HG03025 (cell line): ENCODE data around the gene CLPSL1.

Source experiments
- ATAC-seq: cut with Tn5 transposase; IDR thresholded peaks from one replicate; pipeline ENCODE4 v1.9.1; 2021; ENCODE audit warnings: mild to moderate bottlenecking, moderate library complexity; ENCODE audit not compliant: unreplicated experiment, low FRiP score

The CLPSL1 gene

DNA sequence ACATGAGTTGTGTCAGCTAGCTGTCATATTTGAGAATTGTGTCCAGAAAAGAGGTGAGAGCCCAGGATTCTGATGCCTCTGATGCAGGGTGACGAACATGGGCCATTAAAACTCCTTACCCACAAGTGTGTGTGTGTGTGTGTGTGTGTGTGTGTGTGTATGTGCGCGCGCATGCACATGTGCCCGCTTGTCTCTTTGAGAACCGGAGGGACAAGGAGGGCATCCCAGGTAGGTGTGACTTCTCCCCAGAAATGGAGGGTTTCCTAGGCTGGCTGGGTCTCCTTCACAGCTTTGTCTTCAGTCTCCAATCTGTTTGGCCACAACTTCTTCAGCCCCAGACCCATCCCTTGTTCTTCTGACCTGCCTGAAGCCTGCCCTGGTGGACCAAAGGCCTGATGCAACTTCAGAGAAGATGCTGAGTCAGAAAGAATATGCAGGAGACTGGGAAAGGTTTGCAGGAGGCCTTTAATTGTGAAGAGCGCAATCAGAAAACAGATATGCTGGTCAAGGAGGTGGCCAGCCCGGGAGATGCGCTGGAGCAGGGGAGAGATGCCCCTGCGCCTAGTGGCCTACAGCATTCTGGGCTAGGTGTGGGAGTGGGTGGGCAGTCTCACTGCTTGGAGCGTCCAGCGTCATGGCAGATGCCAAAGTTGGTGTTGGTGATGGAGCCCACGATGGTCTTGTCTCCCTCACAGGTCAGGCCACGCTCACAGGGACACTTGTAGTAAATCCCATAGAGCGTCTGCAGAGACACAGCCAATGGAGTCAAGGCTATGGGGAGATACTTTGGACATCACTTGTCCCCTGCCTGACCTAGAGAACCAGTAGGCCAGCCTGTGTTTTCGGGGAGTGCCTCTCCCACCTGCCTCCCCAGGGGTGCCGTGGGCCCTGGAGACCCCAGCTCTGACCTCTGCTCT, 14.0 kb downstream of the CLPSL1 start:
- no peak for ATAC-seq

DNA sequence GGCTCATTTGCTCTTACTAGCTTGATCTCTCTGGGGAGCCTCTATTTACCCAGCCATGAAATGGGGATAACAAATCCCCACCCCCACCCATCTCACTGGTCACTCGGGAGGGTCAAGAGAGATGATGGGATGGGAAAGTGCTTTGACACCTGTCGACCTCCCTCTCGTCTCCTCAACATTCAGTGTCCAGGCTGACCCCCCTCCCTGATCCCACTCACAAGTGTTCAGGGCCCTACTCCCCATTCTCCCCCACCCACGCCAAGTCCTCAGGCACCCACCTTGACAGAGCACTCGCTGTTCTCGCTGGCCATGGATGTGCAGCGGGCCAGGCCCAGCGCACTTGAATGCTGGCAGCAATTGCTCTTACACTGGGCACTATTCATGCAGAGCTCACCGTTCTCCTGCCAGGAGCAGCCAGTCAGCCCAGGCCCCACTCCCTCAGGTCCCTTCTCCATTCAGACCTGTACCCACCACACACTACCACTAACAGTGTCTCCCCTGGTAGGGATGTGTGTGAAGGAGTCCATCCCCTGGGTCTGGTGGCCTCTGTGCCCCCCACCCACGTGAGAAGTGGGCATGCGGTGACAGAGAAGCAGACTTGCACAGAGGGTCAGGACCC, 14.7 kb downstream of the CLPSL1 start:
- ATAC-seq, result no peak

DNA sequence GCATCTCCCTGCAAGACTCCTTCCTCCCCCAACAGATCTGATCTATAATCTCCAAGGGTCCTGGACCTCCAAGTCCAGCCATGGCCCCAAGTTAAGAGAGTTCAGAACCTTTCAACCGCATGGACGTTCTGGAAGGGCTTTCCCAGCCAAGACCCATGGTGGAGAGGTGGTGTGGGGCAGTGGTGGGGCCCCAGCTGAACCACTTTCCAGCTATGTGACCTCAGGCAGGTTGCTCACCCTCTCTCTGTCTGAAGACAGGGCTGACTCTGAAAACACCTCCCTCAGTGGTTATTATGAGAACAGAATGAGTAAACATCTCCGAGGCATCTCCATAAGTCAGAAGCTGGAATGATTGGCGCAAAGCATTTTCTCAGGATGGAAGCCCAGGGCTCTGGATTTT, 15.4 kb downstream of the CLPSL1 start:
- no peak for ATAC-seq

DNA sequence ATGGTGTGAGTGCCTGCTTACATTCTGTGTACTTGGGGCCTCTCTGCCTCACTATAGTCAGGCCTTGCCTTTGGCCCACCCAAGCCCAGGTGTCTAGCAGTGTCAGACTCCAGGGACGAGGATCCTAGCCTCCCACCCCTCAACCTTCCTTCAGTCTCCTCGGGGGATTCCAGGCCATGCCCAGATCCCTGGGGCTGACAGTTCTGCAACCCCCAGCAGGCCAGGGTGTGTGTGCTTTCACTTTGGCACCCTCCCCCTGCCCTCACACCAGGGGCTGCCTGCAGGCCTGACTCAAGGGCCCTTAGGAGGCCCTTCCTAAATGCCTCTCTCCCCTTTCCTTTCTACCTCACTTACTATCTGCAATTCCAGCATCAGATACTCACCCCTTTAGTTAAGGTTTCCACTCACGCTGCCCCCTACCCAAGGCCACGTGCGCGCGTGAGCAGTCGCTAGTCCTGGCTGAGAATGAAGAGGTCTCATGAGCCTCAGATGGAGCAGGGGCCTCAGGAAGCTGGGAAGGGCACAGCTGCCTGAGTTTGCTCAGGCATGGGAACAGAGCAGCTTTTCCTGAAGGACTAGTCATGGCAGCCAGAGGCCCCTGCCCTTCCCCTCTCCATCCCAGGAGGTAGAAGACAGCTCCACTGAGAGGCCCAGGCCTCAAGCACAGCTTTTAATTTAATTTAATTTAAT, 17.2 kb downstream of the CLPSL1 start:
- no peak for ATAC-seq

DNA sequence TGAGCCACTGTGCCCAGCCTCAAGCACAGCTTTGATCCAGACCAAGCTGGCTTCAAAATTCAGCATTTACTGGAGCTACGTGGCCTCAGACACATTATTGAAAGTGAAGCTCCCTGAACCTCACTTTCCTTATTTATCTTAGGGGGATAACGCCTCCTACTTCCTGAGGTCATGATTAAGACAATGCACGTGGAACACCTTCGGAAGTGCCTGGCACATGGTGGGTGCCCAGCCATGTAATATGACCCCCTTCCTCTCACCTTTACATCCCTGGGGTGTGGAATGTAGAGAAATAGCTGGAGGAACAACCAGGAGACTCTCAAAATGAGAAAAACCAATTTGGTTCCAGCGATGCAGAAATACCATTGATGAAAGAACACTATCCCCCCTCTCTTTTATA, 17.9 kb downstream of the CLPSL1 start:
- no peak for ATAC-seq

DNA sequence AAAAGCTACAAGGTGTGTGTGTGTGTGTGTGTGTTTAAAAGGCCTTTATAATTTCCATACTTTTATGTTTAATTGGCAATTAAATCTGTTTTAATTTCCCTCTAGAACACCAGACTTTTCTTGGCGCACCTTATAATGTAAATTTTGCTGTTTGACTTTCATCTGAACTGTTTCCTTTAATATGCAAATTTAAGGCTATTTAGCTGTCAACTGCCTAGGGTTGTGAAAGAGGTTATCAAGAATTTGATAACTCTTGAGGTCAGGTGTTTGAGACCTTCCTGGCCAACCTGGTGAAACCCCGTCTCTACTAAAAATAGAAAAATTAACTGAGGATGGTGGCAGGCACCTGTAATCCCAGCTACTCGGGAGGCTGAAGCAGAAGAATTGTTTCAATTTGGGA, 20.3 kb downstream of the CLPSL1 start:
- no peak for ATAC-seq

DNA sequence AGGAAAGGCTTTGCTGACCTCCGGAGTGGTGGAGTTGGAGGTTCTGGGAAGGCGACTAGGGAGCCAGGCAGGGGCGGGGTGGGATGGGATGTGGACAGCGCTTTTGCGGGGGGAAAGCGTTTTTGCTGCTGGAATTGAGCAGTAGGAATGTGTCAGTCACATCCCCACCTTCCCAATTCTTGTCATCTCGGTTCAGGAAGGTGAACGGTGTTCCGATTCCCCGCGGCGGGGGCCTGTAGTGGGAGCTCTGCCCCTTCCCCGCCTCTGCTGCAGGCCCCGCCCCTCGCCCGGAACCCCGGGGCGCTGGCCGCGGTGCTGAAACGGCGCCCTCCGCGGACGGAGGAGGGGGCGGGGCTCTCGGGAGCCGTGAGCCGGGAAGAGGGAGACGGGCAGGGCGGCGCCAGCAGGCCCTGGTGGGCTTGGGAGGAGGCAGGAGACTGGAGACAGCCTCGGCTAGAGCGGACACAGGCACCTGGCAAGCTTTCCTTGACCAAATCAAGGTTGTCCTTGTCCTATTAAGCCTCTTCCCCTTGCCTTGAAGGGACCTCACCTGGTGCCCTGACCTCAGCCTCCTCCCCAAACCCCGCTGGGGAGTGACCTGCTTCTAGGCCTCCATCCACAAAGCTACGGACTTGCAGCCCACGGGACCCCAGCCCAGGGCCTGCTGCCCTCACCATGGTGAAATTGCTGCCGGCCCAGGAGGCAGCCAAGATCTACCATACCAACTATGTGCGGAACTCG, 24.3 kb downstream of the CLPSL1 start, which contains the start of gene LHFPL5:
Gene LHFPL5 (plus strand): TSS at position 357 of the 741 bp plus-strand sequence. CDS start 319 bp downstream, at position 676.
- ATAC-seq, result no peak

DNA sequence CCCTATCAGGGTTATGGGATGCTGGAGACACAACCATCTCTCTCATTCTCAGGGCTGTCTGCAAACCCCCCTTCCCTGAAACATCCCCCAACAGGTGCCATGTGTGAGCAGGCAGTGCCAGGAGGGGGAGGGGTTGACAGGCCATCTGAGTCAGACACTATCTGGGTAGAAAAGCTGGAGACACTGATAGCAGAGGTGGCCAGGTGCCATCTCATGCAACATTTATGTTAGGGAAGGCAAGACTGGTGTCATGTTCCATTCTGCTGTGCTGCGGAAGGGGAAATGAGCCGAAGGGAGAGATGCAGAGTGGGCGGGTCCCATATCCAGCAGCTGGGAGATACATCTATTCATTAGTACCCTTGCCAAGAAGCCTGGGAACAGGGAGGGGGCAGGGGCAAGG, 27.9 kb downstream of the CLPSL1 start:
- no peak for ATAC-seq

DNA sequence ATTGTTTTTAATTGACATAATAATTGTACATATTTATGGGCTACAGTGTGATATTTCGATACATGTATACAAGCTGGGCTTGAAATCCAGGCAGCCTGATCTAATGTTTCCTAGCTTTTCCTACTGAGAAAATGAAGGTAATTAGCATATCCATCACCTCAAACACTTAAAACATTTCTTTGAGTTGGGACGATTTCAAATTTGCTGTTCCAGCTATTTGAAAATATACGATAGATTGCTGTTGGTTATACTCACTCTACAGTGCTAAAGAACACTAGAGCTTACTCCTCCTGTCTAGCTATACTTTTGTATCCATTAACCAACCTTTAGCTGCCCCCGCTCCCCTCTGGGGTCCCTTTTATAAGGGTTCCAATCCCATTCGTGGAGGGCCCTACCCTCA, 29.0 kb downstream of the CLPSL1 start:
- no peak for ATAC-seq

DNA sequence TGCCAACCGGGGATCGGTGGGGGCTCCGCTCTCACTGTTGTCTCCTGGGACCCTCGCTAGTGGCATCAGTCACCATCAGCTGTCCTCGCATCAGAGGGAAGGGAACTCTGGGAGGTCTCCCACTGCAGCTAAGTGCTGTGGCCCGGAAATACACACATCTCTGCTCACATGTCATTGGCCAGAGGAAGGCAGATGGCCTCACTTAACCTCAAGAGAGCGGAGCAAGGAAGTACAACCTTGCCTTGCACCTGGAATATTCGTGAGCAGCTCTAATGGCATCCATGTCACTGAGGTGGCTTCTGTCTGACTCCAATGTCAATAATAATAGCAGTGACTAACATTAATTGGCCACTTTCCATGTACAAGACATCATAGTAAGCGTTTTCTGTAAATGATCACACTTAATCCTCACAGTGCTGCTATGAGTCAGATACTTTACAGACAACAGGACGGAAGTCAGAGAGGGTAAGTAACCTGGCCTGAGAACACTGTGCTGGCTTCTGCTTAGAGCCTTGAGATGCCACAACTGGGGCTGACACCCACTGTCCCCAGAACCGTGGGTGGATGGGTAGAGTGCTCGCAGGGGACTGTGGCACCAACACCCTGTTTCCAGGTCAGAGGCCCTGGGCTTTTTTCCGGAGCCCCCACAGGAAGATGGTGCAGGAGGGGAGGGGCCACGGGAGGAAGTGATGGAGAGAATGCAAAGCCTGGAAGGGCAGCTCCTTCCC, 30.3 kb downstream of the CLPSL1 start:
- no peak for ATAC-seq

DNA sequence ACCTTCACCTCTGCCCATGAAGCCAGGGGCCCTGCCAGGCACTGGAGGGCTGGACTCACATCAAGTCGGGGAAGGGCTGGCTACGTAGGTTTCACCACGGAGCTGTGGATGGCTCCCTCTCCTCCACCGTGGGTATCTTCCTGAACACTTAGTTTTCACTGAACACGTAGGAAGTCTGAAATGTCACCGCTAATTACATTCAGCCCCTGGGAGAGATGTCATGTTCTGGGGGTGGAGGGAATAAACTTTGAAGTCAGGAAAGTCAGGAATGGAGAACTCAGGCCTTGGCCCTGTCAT, 30.8 kb downstream of the CLPSL1 start:
- no peak for ATAC-seq

DNA sequence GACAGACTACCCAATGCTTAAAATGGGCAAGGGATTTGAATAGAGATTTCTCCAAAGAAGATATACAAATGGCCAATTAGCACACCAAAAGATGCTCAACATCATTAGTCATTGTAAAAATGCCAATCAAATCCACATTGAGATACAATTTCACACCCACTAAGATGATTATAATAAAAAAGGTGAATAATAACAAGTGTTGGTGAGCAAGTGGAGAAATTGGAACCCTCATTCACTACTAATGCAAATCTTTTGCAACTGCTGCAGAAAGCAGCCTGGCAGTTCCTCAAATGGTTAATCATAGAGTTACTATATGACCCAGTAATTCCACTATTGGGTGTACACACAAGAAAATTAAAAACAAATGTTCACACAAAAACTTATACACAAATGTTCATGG, 36.7 kb downstream of the CLPSL1 start:
- ATAC-seq, result no peak

DNA sequence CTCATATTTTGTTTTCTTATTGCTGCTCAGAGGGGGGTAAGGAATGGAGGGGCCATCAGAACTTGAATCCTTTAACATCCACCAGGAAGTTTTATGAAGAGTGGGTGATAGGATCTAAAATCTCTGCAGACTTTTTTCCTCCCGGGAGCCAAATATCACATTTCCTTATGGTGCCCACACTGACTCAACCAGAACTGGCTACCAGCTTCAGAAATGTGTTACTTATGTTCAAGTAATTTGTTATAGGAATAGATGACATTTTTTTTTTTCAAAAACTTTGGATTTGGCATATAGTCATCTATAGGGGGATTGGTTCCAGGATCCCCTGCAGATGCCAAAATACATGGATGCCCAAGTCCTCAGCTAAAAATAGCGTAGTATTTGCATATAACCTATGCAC, 42.8 kb downstream of the CLPSL1 start:
- ATAC-seq, result no peak

DNA sequence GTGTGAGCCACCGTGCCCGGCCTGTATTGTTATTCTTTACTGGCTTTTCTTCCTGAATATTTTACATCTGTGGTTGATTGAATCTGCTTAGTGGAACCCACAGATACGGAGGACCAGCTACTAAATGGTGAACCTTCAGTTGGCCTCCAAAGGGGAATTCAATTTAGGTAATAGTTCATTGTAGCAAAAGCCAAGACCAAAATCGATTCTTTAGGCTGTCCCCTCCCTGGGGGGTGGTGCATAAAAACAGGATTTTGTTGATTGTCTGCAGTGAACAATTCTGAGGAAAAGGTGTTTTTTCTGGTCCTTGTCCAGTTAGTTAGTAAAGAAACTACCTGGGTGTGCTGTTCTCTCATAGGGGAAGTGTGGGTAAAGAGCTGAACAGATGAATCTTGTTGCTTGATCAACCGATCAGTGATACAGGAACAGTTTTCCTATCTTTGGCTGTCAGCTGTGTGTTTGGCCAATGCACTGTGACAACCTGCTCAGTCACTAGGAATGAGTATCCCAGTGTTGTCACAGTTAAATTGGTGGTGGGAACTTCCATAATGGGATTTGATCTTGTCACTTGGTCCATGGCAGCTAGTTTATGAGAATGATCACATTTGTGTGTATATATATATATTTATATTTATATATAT, 43.9 kb downstream of the CLPSL1 start:
- ATAC-seq, result no peak

DNA sequence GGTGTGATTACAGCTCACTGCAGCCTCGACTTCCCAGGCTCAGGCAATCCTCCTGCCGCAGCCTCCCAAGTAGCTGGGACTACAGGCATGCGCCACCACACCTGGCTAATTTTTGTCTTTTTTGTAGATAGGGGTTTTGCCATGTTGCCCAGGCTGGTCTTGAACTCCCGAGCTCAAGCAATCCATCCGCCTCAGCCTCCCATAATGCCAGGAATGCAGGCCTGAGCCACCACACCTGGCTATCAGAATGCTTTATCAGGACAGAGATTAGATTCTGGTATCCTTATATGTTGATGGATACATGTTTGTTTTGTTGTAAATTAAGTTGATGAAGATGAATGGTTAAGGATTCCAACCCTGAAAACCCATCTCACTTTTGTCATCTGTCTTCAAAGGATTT, 48.5 kb downstream of the CLPSL1 start:
- ATAC-seq, result no peak

DNA sequence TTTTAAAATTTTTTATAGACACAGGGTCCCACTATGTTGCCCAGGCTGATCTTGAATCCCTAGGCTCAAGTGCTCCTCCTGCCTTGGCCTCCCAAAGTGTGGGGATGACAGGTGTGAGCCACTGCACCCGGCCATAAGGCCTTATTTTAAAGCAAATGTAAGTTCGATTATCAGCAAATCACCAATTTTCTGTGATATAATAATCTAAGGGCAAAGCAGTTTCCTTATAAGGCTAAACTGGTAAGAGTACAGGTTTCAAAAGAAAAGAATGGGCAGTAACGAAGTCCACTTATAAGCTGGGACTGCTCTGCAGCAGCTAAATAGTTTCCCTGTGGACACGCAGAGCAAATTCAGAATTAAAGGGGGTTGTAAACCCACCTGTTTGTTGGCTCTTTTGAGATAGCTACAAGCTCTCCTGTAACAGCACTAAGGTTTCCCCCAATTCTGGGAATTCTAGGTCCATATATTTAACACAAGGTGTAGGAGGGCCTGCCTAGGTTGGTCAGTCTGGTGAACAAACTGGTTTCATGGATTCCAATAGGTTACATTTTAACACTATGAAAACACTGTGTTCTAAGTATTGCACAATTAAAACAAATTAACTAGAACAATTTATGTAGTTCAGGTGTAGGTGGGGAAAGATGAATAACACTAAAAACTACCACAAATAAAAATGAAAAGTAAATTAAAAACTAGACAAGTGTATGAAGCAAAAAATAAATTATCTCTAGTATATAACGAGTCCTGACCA, 50.6 kb downstream of the CLPSL1 start:
- no peak for ATAC-seq

DNA sequence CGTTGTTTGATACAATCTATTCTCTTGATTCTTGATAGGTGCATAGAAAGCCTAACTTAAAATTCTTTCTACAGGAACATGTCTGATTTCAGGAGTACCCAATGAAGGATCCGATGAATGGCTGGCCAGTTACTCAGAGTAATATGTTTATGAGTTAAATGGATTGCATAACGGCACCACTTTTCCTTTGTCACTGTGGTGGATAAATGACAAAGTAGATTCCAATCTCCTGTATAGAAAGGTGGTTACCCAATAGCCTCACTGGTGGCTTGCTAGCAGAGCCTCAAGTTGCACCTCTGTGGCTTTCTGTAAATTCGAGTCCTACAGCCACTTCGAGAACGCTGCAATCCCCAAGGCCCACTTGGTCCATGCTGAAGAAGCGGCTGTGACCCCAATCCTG, 52.7 kb downstream of the CLPSL1 start:
- no peak for ATAC-seq
